IPS-NIHi7 (cell line): ENCODE measurements around the gene TNS3.

Experiments
- DNase-seq: peaks from one replicate; pipeline ENCODE4 v3.0.0; 2012; ENCODE audit warnings: mixed read lengths; ENCODE audit errors: extremely low spot score

TNS3 gene

GRCh38 chr7:47540387-47541350 lies 41.2 kb downstream of the TNS3 start:
- no peak for DNase-seq

GRCh38 chr7:47540053-47540386 lies 41.9 kb downstream of the TNS3 start:
- no peak for DNase-seq

- DNase-seq, result no peak
Observed at GRCh38 chr7:47539398-47540052, 42.4 kb downstream of the TNS3 start.

GRCh38 chr7:47538846-47539311 lies 43.0 kb downstream of the TNS3 start:
- DNase-seq, result no peak

GRCh38 chr7:47537716-47538675 lies 43.9 kb downstream of the TNS3 start:
- no peak for DNase-seq

DNA sequence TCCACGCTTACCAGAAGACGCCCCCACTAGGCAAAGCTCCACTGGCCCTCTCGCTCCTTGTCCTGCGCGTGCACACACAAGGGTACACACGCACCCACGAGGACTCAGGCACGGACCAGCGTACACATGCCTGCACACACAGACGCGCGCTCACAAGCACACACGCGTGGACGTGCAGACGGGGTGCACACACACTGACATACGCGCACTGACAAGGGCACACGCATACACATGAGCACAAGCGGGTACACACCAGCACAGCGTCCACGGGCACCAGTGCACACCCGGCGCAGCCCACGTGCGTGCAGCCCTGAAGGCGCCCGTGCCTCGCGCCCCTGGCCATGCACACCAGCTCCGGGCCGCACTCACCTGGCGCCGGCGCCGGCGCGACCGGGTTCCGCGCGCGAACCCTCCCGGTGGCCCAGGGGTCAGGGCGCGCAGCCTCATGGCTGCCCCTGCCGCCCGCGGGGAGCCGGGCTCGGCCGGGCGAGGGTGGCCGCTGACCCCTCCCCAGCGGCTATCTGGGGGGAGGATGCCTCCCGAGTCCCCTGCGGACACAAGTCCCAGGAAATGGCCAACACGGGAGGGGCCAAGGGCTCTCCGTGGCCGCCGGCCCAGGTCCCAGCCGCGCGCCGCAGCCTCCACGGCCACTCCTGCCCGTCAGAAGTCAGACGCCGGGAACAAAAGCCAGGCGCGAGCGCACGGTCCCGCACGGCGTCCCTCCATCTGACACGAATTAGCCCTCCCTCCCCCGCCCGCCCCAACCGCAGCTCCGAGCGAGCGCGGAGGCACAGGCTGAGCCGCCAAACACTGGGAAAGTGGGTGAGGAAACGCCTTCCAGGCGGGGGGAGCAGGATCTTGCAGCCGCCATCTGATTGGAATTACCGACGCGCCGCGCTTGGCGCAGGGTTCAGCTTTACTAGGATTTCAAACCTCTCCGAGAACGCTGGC lies 45.0 kb downstream of the TNS3 start:
- peak; percentile 68 for DNase-seq

DNA sequence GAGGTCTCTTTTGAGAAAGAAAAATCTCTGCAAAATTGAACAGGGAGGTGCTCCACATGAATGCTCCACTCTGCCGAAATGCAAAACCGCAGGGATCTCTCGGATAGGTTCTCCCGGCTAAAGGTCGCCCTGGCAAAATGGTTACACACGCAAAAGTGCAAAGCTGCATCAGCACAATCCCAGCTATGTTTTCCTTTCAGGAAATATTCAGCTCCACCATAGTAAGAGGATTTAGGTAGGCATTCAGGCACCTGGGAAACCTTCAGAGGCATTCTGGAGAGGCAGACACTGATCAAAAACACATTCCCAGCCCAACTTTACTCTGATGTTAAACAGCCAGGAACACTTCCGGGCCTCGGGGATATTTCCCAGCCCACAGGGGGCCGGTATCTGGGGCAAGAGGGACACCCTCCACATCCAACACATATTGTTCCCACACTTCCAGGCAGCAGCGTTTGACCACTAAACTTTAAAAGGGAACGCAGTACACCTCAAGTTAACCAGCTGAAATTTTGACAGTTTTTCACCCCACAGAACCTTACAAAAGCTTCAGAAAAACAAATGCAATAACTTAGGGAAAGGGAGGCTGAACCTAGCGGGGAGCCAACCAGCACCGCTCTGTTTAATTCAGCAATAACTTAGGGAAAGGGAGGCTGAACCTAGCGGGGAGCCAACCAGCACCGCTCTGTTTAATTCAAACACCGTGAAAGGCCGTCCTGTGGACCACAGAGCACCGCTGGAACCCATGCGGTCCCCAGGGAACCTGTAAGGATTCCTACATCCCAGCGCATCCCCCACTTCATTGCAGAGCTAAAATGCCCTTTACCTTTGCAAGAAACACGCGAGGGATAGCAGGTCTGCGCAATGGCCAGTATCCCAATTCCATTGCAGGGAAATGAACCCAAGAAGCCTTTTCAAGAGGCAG lies 45.9 kb downstream of the TNS3 start:
- DNase-seq, result no peak

GRCh38 chr7:47535035-47535703 lies 46.7 kb downstream of the TNS3 start:
- DNase-seq, result no peak

GRCh38 chr7:47534322-47535034 lies 47.4 kb downstream of the TNS3 start:
- DNase-seq, result no peak

- no peak for DNase-seq
Observed at GRCh38 chr7:47531584-47532492, 50.1 kb downstream of the TNS3 start.

GRCh38 chr7:47529826-47530555 lies 51.9 kb downstream of the TNS3 start:
- DNase-seq, result no peak

DNA sequence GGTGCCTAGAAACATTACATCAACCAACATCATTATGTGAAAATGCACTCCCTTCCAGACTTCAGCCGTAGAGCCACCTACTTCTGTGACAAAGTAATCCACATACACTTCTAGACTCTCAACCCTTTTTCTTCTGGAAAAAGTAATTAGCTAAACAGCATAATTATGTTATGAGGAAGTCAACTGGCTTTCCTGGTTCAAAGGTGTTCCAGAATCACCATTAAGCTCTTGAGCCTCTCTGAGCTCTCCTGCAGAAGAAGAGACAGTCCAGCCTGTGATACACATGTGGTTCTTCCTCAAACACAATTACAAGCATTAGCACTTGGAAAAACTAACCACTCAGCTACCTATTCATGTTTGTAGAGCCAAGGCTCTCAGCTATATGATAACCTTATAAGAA lies 52.5 kb downstream of the TNS3 start:
- DNase-seq, result no peak

DNA sequence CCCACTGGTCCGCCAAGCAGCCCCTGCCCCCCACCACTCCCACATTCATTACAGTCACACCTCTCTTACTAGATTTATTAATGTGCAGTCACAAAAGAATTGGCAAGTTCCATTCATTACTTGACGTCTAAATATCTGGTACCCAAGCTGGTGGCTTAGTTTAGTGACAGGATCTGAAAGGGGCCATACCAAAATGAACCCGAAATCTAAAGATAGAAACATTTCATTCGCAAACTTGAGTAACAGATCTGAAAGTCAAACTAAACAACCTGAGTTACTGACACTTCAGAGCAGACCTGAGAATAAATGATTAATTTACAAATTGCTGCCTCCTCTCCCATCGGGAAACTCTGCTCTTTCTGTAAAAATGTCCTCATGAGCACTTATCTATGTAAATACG lies 53.4 kb downstream of the TNS3 start:
- DNase-seq, result no peak

GRCh38 chr7:47526466-47526865 lies 55.4 kb downstream of the TNS3 start:
- no peak for DNase-seq

GRCh38 chr7:47525066-47525623 lies 56.8 kb downstream of the TNS3 start:
- no peak for DNase-seq

DNA sequence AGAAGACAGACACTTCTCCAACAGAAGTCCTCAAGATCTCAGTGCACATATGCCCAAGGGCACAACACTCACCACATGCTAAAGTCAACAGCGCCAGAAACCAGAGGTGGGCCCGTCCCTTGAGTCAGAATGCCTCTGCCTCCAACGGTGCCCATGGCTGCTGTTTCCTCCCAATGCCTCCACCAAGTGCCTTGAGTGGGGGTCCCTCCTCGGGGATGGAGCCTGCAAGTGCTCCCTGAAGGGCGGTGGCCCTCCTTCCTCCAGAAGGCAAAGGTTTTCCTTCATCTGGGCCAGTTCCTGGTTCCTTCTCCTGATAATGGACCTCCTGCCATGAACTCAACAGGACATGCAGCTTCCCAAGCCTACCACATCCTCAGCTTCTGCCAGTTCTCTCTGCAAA lies 58.5 kb downstream of the TNS3 start:
- DNase-seq, result no peak
